ENCODE measurements around the gene MGAT5.

GRCh38 chr2:134310107-134311079 lies 56.5 kb downstream of the MGAT5 start:
- TF ChIP-seq CTCF (IDR thresholded peaks at IDR 0.05), result no peak
- no peak for TF ChIP-seq POLR2AphosphoS5 (IDR thresholded peaks at IDR 0.05)
